Ovary (tissue), 3 donors: Measurements from ENCODE around the gene TENM4.

Experiments
- CTCF ChIP-seq, 3 donors: fragments of 450-650 bp in 2 of 3; fragments of 200-600 bp in 1 of 3; IDR thresholded peaks; one replicate each; pipeline versions ENCODE4 v1.5.1 to v1.8.0; 2016 to 2022; ENCODE audit warnings: antibody characterized with exemption in 3 of 3, mild to moderate bottlenecking in 1 of 3
- POLR2A ChIP-seq: fragments of 450-650 bp; IDR thresholded peaks from one replicate; pipeline ENCODE4 v1.6.1; 2017; ENCODE audit warnings: antibody characterized with exemption, mild to moderate bottlenecking, moderate library complexity
- donor health status: DM: no; HTN: no; CAD: no.

GRCh38 chr11:79150320-79150719, 290.5 kb downstream of the TENM4 start:
- TF ChIP-seq CTCF (IDR thresholded peaks at IDR 0.05) (no peak), POLR2A (no peak)
